NCI-H1105 (cell line): ENCODE measurements around the gene NOL3.

Experiments
- DNase-seq: peaks from one replicate; lab custom pipeline; 2025; lab: John Stamatoyannopoulos, UW

NOL3 gene

GRCh38 chr16:67170949-67171649 is 761 bp downstream of the NOL3 start:
- DNase-seq: no peak

DNA sequence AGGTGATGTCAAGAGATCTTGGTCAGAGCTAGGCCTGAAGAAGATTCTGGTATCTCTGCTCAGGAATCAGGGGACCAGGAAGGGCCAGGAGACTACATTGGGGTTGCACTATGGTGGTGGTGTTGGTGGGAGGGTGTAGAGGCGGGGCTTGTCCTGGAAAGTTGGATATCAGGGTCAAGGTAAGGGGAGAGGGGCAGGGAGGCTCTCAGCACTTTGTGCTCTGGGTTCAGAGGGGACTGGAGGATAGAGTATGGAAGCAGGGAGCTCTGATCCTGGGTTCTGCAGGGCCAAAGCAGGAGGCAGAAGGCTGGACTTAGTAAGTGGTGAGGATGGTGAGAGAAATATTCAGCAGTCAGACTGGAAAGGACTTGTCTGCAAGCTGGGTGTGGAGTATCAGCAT is 3.0 kb downstream of the NOL3 start:
- no peak for DNase-seq

- peak; percentile 61 for DNase-seq
These were observed 3.7 kb downstream of the NOL3 start for GRCh38 chr16:67173808-67174705.

GRCh38 chr16:67174706-67175231 is 4.4 kb downstream of the NOL3 start:
- DNase-seq: no peak

DNA sequence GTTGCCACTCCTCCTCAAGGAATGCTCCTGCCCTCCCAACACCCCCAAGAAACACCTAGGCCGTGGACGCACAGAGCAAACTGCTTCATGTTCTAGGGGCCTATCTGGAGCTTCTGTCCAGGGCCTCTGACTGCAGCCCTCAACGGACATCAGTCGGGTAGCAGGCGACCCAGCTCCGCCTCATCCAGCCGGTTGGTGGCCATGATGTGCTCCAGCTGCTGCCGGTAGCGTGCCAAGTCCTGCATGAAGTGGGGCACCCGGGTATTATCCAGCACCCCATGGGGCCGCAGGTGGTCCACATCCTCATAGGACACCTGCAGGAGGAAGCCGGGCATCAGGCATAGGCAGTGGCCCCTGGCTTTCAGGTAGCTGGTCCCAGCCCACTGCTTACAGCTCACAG is 6.3 kb downstream of the NOL3 start:
- DNase-seq: no peak

GRCh38 chr16:67177743-67178699 is 7.7 kb downstream of the NOL3 start:
- DNase-seq: peak; percentile 85

GRCh38 chr16:67179421-67180080 is 9.2 kb downstream of the NOL3 start:
- no peak for DNase-seq

- DNase-seq: no peak
These were observed 9.8 kb downstream of the NOL3 start for GRCh38 chr16:67180166-67180565.

GRCh38 chr16:67181346-67181745 is 11.0 kb downstream of the NOL3 start:
- DNase-seq: no peak

GRCh38 chr16:67182288-67182687 is 11.9 kb downstream of the NOL3 start:
- no peak for DNase-seq

GRCh38 chr16:67183284-67183626 is 12.9 kb downstream of the NOL3 start:
- no peak for DNase-seq

DNA sequence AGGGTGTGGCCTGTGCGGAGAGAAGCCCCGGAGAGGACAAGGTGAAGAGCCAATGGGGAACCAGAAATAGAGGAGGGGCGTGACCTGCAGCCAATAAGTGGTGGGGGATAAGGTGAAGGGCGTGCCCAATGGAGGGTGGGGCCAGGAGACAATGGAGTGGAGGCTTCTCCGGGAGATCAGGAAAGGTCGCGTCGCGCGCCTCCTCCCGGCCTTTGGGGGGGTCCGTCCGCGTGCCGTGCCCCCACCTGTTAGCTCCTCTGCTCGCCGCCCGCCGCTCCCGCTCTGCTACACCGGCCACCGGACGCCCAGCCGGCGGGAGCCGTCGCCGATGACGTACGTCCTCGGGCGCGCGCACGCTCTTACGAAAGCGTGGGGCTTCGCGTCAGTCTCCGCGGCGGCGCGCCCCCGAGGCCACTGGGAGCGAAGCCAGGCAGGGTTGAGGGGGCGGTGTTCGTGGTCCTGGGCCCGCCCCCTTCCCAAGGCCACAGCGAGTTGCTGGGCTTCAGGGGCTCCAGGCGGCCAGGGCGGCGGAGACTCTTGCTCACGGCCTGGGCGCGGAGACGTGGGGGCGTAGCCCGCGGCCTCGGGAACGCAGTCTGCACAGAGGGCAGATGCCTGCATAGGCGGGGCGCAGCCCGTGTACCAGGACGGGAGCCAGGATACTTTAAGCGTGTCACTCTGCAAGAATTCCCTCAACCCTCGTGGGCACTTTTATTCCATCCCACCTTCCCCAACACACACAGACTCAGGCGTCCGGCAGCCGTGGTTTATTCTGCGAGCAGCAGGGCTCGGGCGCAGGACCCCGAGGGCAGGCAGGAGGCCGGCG is 13.5 kb downstream of the NOL3 start, which contains the start of gene MATCAP1:
Gene MATCAP1, minus strand, starts transcription at position 337 of the 826 bp plus-strand sequence. CDS start 3,353 bp downstream, outside the sequence.
- DNase-seq: peak; percentile 89

DNA sequence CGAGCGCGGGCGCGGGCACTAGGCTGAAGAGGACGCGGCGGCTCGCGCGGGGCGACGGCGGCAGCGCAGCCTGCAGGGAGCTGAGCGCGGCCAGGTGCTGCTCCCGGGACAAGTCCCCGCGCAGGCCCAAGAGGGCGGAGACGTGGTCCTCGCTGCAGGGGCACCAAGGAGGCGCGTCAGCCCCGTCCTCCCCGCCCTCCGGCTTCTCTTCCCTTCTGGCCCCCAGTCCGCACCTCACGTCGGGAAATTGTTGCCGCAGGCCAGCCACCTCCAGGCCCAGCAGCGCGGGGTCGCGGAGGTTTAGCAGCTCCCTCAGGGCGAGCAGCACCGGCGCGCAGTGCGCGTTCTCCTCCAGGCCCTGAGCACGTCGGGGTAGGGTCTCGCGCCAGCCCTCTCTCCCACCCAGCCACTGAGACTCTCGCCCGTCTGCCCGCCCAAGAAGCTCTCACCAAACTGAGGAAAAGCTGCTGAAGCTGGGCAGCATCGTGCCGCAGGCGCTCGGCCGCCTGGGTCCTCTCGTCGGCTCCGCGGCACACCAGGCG is 14.2 kb downstream of the NOL3 start:
- DNase-seq: no peak

GRCh38 chr16:67184995-67185650 is 14.8 kb downstream of the NOL3 start:
- DNase-seq: peak; percentile 36

- no peak for DNase-seq
These were observed 15.4 kb downstream of the NOL3 start for GRCh38 chr16:67185651-67186134.

- no peak for DNase-seq
These were observed 16.2 kb downstream of the NOL3 start for GRCh38 chr16:67186550-67186950.

DNA sequence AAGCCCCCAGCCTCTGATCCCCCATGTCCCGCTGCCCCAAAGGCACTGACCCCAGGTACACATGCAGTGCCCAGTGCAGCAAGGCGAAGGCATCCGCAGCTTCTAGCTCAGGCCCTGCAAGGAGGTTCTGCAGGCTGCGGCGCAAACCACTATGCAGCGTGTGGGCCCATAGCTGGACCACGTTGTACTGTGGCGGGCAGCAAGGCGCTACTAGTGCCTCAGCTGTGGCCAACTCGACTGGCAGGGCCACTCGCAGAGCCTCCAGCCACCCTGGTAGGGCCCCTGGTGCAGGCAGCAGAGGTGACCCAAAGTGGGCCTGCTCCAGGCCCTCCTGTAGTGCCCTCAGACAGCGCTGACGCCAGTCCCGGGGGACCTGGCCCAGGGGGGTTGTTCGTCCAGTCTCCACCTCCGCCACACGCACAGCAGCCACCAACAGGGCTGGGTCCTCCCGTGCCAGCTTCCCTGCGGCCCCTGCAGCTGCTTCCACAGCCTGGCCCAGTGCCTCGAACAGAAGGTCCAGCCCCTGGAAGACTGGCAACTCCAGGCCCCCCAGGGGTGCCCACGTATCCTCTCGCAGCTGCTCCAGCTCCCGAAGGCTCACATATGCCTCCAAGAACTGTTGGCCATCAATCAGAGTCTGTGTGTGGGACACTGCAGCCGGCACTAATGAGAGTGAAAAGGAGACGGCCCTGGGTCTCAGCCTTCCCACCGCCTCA is 17.0 kb downstream of the NOL3 start:
- no peak for DNase-seq

GRCh38 chr16:67188323-67188722 is 18.0 kb downstream of the NOL3 start:
- no peak for DNase-seq

DNA sequence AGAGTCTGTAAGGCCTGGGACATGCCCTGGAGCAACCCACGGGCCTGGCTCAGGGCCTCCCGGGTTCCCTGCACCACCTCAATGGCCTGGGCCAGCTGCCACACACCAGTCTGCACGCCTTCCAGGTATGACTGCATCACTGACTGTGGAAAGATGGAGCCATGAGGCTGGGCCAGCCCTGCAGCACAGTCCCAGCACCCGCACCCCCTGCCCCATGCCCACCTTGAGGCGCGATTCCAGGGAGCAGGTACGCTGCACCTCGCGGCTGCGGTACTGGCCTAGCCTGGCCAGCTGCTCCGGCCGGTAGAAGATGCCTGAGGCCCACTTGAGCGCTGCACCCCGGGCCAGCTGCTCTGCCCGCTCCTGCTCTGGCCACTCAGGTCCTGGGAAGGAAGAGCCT is 18.5 kb downstream of the NOL3 start:
- DNase-seq: no peak
